ENCODE data around the gene BANP. TPM values are rescaled to one million over a fixed set of nuclear protein-coding genes. Genes with fewer than 3 reads are reported as not detected.
"Not testable (repeated sequence)": the region's sequence is repeated elsewhere in the genome, so short reads cannot be mapped to it uniquely, and the experiment has no call there.

Gene BANP
- polyA plus RNA-seq, 4 donors, result 14.9 to 29.2 (median 24.4) TPM

DNA sequence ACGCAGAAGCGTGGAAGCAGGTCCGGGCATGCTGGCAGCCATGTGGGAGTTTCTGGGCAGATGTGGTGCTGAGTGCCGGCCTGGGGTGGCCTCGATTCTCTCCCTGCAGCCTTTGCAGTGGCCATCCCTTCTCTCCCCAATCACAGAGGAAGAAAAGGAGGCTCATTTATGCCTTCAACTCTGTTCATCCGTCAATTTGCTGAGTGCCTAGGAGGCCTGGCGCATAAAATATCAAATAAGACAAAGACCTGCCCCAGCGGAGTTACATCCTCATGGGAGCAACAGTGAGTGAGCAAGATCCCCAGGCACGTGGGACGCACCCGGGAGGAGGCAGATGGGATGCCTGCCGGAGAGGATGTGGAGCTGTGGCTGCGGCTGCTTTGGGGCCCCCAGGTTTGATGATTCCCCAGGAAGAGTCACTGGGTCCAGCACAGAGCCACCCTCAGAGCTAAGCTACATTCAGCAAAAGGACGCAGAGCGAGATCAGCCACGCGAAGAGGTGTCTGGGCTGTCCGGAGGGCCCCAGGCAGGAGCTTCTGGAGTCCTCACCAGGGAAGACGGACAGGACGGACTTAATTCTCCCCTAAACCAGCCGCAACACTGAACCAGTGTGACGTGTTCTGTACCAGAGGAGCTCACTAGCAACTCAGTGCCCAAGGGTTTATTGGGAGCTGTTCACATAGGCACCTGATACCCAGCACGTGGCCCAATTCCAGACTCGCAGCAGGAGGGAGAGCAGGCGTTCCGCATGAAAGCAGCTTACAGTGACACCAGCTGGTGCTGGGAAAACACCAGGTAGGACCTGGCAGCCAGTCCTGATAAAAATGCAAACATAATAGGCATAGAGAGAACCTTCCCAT, 26.2 kb upstream of the BANP start:
- peak in 3 of 4 donors; percentile 57 to 77 (median 60) for DNase-seq (ENCODE audit: low read depth in 4 of 4, low spot score in 3 of 4)

DNA sequence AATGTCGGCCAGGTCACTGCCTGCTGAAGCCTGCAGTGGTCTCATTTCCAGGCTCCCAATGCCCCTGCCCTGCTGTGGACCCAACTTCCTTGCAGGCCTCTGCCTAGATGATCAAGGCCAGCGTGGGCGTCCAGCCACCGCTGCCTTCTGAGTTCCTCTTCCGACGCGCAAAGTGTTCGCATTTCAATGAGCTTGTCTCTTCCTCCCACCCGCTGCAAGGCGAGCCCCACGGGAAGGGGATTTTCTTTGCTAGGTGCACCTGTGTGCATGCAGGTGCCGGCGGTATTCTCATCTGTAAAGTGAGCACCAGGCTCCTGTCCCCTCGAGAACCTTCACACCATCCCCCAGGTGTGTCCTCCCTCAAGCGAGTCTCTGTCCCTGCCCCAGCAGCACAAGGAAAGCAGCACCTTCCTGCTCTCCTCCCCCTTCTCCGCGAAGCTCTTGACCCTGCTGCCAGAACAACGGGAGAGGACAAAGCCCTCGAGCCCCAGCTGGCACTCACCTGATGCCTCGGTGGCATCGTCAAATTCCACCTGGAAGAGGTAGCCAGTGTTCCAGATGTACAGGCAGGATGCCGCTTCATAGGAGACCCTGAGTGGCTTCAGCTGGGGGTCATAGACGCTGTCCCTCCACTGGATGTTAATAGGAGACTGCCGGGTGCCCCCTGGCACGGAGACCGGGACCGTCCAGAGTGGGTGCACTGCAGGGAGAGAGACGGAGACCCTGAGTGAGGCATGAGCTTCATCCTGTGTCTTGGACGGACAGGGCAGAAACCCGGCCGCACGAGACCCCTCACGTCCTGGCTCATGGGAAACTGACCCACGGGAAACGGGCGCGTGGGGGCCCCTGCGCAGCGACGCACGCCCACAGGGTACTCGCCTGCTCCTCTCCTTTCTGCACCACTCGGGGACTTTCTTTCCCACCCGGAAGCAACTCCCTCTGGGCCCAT, 24.7 kb upstream of the BANP start:
- DNase-seq (ENCODE audit: low read depth in 4 of 4, low spot score in 3 of 4), result no peak

DNA sequence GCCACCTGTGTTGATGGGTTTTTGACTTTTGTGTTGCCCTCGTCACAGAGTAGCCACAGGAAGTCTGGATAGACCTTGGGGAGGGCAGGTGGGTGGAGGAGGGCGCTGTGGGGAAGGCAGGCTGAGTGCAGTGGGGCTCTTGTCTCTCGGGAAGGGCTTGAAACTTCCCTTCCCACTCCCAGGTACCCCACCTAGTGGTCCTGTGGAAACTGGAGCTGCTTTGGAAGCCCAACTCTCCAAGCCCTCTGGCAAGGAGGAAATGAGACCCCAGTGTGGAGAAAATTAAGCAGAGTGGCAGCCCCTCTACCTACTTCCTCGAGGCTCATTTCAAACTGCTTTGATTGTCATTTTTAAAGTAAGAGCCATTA, 24.1 kb upstream of the BANP start:
- DNase-seq (ENCODE audit: low read depth in 4 of 4, low spot score in 3 of 4), result no peak

DNA sequence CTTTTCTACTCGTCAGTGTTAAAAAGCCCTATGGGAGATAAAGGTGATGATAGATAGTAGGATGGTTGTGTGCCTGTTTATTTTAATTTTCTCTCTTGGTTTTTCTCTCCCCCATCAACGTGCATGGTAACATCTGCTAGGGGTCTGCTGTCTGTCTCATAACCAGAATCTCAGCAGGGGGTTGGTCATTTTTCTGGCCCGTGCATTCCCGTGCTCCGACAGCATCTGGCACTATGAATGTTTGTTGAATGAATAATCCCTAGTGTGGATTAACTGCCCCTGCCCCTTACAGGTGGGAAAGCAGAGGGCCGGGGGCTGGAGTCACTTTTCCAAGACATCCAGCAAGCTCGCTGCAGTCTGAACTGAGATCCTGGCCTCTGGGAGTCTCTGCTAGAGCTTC, 21.2 kb upstream of the BANP start:
- no peak for DNase-seq (ENCODE audit: low read depth in 4 of 4, low spot score in 3 of 4)

DNA sequence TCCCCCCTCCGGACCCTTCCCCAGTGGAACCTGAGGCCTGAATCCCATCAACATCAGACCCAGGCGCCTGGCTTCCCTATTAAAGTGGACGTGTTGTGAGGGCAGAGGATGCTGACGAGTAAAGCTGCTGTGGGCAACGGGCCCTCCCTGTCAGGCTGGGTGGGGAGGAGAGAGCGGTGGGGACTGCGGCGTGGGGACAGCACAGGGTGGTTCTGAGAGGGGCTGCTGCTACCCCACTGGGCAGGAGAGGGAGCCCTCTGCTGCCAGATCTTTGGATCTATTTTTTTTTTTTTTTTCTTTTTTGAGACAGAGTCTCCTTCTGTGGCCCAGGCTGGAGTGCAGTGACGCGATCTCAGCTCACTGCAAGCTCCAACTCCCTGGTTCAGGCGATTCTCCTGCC, 20.8 kb upstream of the BANP start:
- no peak for DNase-seq (ENCODE audit: low read depth in 4 of 4, low spot score in 3 of 4)

DNA sequence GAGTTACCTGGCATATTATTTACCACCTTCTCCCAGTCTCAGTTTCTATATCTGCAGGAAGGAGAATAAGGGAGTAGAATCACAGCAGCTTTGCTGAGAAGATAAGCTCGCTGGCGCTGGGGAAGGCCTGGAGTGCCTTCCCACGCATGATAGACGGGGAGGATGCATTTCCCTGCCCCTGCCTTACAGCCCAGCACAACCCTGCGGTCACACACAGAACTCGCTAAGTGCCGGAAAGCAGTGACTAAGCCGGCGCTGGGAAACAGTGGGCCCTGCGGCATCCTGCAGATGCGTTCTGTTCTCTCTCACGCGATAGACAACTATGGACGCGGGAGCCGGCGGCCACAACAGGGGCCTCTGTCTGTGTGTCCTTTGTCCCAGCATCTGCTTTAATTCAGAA, 19.7 kb upstream of the BANP start:
- no peak for DNase-seq (ENCODE audit: low read depth in 4 of 4, low spot score in 3 of 4)

DNA sequence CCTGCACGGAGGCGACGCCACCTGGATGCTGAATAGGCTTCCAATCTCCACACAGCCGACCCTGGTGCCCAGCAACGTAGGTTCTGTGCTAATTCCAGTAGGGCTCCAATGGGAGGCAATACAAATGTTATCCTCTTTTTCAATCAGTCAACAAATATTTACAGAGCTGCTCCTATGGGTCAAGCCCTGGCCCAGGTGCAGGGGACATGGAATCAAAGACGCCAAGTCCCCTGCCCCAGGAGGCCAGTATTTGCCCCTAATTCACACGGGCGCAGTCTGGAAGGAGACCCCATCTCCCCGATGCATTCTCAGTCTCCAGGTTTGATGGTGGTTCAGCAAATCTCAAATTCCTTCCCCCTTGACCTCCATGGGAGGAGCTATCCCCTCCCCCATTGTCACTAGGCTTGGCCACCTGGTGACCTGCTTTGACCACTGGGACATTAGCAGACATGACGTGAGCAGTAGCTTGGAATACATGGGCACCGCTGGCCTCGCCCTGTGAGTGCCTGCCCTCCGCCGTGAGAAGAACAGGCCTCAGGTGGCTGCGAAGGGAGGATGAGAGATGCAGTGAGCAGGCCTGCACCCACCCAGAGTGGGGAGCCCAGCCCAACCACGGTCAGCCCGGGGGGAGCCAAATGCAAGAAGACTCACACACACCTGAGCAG, 18.6 kb upstream of the BANP start:
- DNase-seq (ENCODE audit: low read depth in 4 of 4, low spot score in 3 of 4), result not testable (repeated sequence)

DNA sequence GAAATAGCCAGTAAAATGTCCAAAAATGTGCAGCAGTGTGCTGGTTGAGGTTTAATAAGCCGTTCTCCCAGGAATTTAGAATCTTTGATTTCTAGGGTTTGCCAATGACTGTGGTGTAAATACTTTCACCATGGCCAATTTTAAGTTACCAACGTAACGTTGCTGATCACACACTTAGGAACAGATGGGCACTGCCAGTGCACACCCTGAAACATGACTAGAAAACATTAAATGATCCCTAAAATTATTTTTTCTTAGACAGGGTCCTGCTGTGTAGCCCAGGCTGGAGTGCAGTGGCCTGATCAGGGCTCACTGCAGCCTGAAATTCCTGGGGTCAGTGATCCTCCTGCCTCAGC, 18.1 kb upstream of the BANP start:
- no peak for DNase-seq (ENCODE audit: low read depth in 4 of 4, low spot score in 3 of 4)

DNA sequence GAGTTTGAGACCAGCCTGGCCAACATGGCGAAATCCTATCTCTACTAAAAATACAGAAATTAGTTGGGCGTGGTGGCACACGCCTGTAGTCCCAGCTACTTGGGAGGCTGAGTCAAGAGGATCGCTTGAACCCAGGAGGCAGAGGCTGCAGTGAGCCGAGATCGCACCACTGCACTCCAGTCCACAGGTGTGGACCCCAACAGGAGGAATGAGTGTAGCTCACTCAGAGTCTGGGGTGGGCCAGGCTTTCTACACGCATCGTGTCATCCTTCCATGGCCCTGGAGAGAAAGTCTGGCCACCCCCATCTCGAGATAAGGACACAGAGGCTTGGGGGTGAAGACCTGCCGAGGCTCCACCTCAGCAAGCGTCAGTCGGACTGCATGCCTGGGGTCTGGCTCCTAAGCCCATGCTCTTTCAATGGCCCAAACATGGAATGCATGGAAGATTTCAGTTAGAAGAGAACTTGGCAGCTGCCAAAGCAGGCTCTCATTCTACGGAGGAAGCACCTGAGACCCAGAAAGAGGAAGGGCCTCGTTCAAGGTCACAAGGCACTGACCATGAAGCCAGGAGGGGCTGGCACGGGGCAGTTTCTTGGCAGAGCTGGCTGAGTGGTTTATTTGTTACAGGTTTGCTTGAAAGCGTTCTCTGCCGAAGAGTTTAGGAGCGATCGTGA, 16.3 kb upstream of the BANP start:
- DNase-seq (ENCODE audit: low read depth in 4 of 4, low spot score in 3 of 4), result not testable (repeated sequence)

DNA sequence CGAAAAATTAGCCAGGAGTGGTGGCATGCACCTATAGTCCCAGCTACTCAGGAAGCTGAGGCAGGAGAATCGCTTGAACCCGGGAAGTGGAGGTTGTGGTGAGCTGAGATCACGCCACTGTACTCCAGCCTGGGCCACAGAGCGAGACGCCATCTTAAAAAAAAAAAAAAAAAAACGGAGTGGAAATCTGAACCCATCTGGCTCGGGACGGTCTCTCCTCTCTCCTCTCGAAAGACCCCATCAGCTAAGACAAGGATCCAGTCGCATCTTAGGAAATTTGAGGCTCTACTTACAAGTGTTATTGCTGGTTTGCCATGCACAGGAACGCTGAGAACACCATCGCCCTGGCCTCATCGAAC, 15.2 kb upstream of the BANP start:
- DNase-seq (ENCODE audit: low read depth in 4 of 4, low spot score in 3 of 4), result not testable (repeated sequence)

DNA sequence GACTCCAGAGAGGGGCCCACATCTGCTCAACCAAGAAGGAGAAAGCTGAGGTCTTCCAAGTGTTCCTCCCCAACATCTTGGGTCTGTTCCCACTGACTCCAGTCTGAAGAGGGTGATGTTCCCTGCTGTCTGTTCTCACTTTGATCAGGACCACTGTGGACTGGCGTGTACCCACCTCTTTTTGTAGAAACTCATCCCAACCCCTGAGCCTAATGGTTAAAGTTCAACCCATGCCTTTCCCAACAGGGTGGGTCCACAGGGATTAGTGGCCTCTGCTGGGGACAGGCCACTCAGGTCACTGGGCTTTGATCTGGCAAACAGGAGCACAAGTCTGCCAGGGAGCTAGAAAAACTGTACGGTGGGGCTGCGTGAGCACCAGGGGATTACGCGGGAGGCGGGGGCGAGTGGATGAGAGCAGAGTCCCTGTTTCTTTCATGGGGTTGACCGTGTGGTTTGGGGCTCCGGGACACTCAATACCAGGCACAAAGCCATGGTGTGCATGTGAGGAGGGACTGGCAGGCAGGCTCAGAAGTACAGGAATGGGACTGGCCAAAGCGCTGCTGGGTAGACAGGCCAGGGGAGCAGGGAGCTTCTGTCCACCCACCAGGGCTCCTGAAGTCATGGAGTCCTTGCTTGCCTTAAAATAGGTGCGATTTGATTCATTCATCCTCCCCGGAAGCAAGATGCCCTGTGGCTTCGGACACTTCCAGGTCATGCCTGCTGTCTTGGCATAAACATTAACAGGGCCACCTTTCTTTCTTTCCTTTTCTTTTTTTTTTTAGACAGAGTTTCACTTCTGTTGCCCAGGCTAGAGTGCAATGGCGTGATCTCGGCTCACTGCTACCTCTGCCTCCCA, 14.6 kb upstream of the BANP start, which contains the start of gene CA5A:
Gene CA5A (minus strand): TSS at position 155 of the 856 bp plus-strand sequence. CDS start 79 bp downstream, at position 76.
- DNase-seq (ENCODE audit: low read depth in 4 of 4, low spot score in 3 of 4), result no peak

DNA sequence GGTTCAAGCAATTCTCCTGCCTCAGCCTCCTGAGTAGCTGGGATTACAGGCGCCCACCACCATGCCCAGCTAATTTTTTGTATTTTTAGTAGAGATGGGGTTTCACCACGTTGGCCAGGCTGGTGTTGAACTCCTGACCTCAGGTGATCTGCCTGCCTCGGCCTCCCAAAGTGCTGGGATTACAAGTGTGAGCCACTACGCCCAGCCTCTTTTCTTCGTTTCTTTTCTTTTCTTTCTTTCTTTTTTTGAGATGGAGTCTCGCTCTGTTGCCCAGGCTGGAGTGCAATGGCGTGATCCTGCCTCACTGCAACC, 14.0 kb upstream of the BANP start:
- not testable (repeated sequence) for DNase-seq (ENCODE audit: low read depth in 4 of 4, low spot score in 3 of 4)

DNA sequence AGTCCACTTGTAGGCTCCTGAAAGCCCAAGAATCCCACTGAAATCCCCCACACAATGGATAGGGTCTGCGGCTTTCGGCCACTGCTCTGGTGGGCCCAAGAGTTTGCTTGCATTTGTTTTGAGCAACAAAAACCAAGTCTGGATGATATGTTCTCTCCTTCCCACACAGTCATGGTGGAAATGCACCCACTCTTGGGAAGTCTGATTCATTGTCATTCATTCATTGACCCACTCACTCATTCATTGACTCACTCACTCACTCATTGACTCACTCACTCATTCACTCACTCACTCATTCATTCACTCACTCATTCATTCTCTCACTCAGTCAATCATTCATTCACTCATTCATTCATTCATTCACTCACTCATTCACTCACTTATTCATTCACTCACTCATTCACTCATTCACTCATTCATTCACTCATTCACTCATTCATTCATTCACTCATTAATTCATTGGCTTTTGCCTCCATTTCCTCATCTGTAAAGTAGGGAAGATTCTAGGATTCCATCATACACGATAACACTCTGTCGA, 12.8 kb upstream of the BANP start:
- DNase-seq (ENCODE audit: low read depth in 4 of 4, low spot score in 3 of 4), result no peak

DNA sequence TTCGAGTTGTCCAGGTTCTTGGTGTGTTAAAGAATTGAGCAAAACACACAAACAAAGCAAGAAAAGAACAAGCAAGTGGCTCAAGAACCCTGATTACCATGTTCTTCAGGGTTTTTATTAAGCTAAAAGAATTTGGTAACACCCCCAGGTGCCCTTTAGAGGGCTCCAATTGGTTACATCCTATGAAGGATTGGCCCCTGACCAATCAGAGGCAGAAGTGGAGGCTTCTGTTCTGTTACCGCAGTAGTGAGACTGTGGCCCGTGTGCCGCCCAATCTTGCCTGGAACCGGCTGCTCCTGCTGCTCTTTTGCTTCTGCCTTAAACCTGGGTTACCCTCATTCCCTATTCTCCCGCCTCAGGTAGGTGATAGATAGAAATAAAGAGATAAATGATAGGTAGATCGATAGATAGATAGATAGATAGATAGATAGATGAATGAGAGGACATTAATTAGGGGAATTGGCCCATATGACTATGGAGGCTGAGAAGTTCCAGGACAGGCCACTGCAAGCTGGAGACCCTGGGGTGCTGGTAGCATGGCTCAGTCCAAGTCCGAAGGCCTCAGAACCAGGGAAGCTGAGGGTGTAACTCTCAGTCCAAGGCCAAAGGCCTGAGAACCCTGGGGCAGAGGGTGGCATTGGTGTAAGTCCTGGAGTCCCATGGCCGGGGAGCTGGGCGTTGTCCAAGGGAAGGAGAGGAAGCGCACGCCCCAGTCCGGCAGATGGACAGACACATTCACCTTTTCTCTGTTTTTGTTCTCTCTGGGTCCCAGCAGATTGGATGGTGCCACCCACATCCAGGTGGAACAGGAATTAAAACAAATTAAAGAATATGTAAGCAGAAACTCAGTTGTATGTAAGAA, 11.4 kb upstream of the BANP start:
- no peak for DNase-seq (ENCODE audit: low read depth in 4 of 4, low spot score in 3 of 4)

DNA sequence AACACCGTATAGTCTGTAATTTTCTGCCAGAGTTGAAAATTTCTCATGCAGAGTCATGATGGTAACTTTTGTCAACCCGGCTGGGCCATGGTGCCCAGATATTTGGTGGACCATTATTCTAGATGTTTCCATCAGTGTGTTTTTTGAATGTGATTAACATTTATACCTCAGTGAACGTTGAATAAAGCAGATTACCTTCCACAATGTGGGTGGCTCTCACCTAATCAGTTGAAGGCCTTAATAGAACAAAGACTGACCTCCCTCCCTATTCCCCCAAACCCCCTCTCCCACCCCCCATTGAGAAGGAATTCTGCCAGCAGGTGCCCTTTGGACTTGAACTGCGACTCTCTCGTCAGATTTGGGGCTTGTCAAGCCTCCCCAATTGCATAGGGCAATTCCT, 8.6 kb upstream of the BANP start:
- DNase-seq (ENCODE audit: low read depth in 4 of 4, low spot score in 3 of 4), result no peak

DNA sequence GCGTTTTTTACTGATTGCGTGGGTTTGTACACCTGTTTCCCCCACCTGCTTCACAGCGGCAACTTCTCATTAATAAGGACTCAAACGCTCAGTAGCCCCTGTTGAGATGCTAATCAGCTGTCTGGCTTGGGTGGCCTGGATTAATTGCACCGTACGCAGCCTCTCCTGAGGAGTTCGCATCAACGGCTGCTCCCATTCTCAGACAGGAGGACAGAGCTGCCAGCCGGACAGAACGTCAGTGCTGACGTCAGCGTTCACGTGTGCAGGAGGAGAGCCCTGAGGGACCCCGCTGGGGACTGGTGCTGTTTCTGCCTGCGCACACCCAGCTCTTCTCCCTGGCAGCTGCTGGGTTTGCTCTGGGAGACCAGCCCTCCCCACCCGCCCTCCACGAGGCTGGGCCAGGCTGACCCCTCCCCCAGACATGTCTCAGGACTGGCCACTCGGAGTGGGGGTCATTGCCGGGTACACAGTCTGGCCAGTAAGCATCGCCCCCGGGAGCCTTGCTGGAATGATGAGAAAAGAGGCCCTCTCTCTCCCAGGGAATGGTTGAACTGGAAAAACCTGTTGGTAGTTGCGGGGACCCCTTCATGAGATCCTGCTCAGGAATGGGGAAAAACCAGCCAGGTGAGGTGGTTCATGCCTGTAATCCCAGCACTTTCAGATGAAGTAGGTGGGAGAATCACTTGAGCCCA, 5.7 kb upstream of the BANP start:
- DNase-seq (ENCODE audit: low read depth in 4 of 4, low spot score in 3 of 4), result peak in 3 of 4 donors; percentile 70 to 83 (median 82)

DNA sequence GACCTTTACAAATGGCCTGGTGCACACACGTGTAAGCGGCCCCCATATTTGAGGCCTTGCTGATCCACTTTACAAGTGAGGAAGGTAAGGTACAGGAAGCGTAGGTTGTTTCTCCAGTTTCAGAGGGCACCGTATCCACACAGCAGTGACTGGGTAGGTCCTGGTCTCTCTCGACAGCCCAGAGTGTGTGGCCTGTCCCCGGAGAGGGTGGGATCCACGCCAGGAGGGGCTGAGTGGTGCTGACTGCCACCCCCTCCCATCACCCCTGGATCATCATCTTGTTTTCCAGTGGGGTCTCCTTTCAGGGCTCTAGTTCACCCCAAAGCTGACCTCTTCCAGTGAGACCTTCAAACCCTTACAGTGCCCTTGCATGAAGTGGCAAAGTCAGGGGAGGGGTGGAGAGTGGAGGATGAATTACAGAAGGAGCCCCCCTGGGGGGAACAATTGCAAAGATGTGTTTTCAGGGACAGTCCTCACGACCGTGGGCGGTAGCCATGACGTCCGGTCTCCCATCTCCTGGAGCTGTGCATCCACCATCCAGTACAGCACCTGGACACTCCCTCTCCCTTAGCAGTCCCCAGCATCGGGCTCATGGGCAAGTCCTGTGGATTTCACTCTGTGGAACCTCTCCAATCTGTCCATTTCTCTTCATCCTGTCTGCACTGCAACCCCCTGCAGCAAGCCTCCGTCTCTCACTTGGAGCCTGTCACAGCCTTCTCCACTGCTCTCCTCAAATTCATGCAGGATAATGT, 4.5 kb upstream of the BANP start:
- DNase-seq (ENCODE audit: low read depth in 4 of 4, low spot score in 3 of 4), result no peak

Measured in left renal pelvis (tissue), 4 donors.